Caki2 (cell line): ENCODE measurements around the gene F2. TPM values are rescaled to one million over a fixed set of nuclear protein-coding genes. Genes with fewer than 3 reads are reported as not detected.

Experiments
- DNase-seq: peaks from one replicate; pipeline ENCODE4 v3.0.0-alpha.2; 2015; ENCODE audit warnings: low read depth
- in situ Hi-C: cut with HindIII; loops from 2 replicates; pipeline ENCODE4 v1.10.0; 2016; ENCODE audit warnings: low sequenced_read_pairs, low pct_unique_long_range_greater_than_20kb, mixed read lengths
- total RNA-seq: library from RNA; depleted of rRNA; stranded (reverse); fragments of >200 nt; shearing (Covaris generic); gene quantifications from 2 replicates; pipeline ENCODE4 v1.2.3, GENCODE V29; 2014; ENCODE audit warnings: low replicate concordance

F2 gene
- total RNA-seq, 1 experiment from 2014 or later: 0.71 TPM

- DNase-seq: no peak
- in situ Hi-C loops: no loop called here
Measured at GRCh38 chr11:46681814-46682213, 37.2 kb upstream of the F2 start.

- in situ Hi-C loops: no loop called here
Measured at GRCh38 chr11:46682773-46683752, 36.0 kb upstream of the F2 start.

GRCh38 chr11:46684367-46684766, 34.6 kb upstream of the F2 start:
- no peak for DNase-seq
- in situ Hi-C loops: no loop called here

More at GRCh38 chr11:46682773-46683752, 36.0 kb upstream of the F2 start:
- no peak for DNase-seq

GRCh38 chr11:46686886-46687795, 31.9 kb upstream of the F2 start:
- in situ Hi-C loops: no loop called here
- DNase-seq: no peak

- in situ Hi-C loops: no loop called here
- no peak for DNase-seq
Measured at GRCh38 chr11:46690702-46691101, 28.3 kb upstream of the F2 start.

- in situ Hi-C loops: no loop called here
Measured at GRCh38 chr11:46692450-46692849, 26.6 kb upstream of the F2 start.

GRCh38 chr11:46693597-46694012, 25.4 kb upstream of the F2 start:
- in situ Hi-C loops: no loop called here
- DNase-seq: peak; percentile 72

More at GRCh38 chr11:46692450-46692849, 26.6 kb upstream of the F2 start:
- peak; percentile 57 for DNase-seq

GRCh38 chr11:46694072-46694471, 24.9 kb upstream of the F2 start:
- in situ Hi-C loops: no loop called here
- no peak for DNase-seq

GRCh38 chr11:46694607-46695006, 24.4 kb upstream of the F2 start:
- in situ Hi-C loops: no loop called here
- DNase-seq: no peak

- DNase-seq: no peak
- in situ Hi-C loops: no loop called here
Measured at GRCh38 chr11:46695345-46696211, 23.4 kb upstream of the F2 start.

GRCh38 chr11:46696212-46696558, 22.8 kb upstream of the F2 start:
- no peak for DNase-seq
- in situ Hi-C loops: no loop called here

- in situ Hi-C loops: no loop called here
- DNase-seq: no peak
Measured at GRCh38 chr11:46697303-46697702, 21.7 kb upstream of the F2 start.

GRCh38 chr11:46697723-46698122, 21.3 kb upstream of the F2 start:
- in situ Hi-C loops: no loop called here
- DNase-seq: no peak

GRCh38 chr11:46698597-46698996, 20.4 kb upstream of the F2 start:
- in situ Hi-C loops: no loop called here
- DNase-seq: no peak

GRCh38 chr11:46700241-46701077, 18.6 kb upstream of the F2 start, which contains the start of the genes ARHGAP1 and ZNF408:
TSS of gene ARHGAP1 (minus strand) at chr11:46700619. CDS start at chr11:46696107, 4,512 bp downstream.
TSS of gene ZNF408 (plus strand) at chr11:46701031. CDS start at chr11:46701048, 17 bp downstream.
- in situ Hi-C loops: no loop called here
- DNase-seq: peak; percentile 94

GRCh38 chr11:46701078-46701654, 17.8 kb upstream of the F2 start:
- no peak for DNase-seq
- in situ Hi-C loops: no loop called here
